ENCODE results near the gene AGBL4. TPM values are rescaled to one million over a fixed set of nuclear protein-coding genes. Genes with fewer than 3 reads are reported as not detected.

The AGBL4 gene
- total RNA-seq, 6 experiments from 2014 or later: 0.06 to 1.8 (median 0.93) TPM

- H3K27me3 ChIP-seq: no peaks in the 10 kb centered on the region
- no peaks in the 10 kb centered on the region for H3K4me1 ChIP-seq
- H3K9me3 ChIP-seq: no peaks in the 10 kb centered on the region
- TF ChIP-seq POLR2A (IDR thresholded peaks at IDR 0.05): no peak
- TF ChIP-seq CTCF (IDR thresholded peaks at IDR 0.05): no peak
- H3K36me3 ChIP-seq: no peaks in the 10 kb centered on the region
- H3K4me3 ChIP-seq: no peak overlapping the region
- no peak for ATAC-seq
- intact Hi-C loops (cut with DNase I): no loop called here
- no peak for DNase-seq
- H3K27ac ChIP-seq: no peak overlapping the region
These were observed 397.3 kb downstream of the AGBL4 start for GRCh38 chr1:49626472-49626871.

- H3K4me1 ChIP-seq: no peaks in the 10 kb centered on the region
- 61% methylated on average over 3 of the region's 3 CpGs for WGBS (ENCODE audit: insufficient coverage, low coverage, low lambda C conversion rate, missing lambda C conversion rate)
- H3K4me3 ChIP-seq: no peak overlapping the region
- no peaks in the 10 kb centered on the region for H3K9me3 ChIP-seq
- no peaks in the 10 kb centered on the region for H3K36me3 ChIP-seq
- no peak for DNase-seq
- H3K27me3 ChIP-seq: no peaks in the 10 kb centered on the region
- intact Hi-C loops (cut with DNase I): no loop called here
- no peak for ATAC-seq
- no peak for TF ChIP-seq POLR2A (IDR thresholded peaks at IDR 0.05)
- H3K27ac ChIP-seq: no peak overlapping the region
These were observed 400.9 kb downstream of the AGBL4 start for GRCh38 chr1:49622877-49623276.

- no peak overlapping the region for H3K4me3 ChIP-seq
- H3K27me3 ChIP-seq: no peaks in the 10 kb centered on the region
- H3K4me1 ChIP-seq: no peaks in the 10 kb centered on the region
- no peaks in the 10 kb centered on the region for H3K36me3 ChIP-seq
- no peak overlapping the region for H3K27ac ChIP-seq
- ATAC-seq: no peak
- H3K9me3 ChIP-seq: no peaks in the 10 kb centered on the region
- intact Hi-C loops (cut with DNase I): no loop called here
- DNase-seq: no peak
- WGBS (ENCODE audit: insufficient coverage, low coverage, low lambda C conversion rate, missing lambda C conversion rate): 49% methylated on average over 5 of the region's 5 CpGs
- no peak for TF ChIP-seq CTCF (IDR thresholded peaks at IDR 0.05)
- TF ChIP-seq POLR2A (IDR thresholded peaks at IDR 0.05): no peak
These were observed 417.7 kb downstream of the AGBL4 start for GRCh38 chr1:49606082-49606481.

- no peak overlapping the region for H3K27ac ChIP-seq
- no peaks in the 10 kb centered on the region for H3K4me1 ChIP-seq
- H3K4me3 ChIP-seq: no peak overlapping the region
- intact Hi-C loops (cut with DNase I): no loop called here
- no peak for TF ChIP-seq CTCF (IDR thresholded peaks at IDR 0.05)
- no peak for TF ChIP-seq POLR2A (IDR thresholded peaks at IDR 0.05)
- no peak for DNase-seq
- no peaks in the 10 kb centered on the region for H3K36me3 ChIP-seq
- H3K9me3 ChIP-seq: no peaks in the 10 kb centered on the region
- no peaks in the 10 kb centered on the region for H3K27me3 ChIP-seq
- no peak for ATAC-seq
These were observed 426.3 kb downstream of the AGBL4 start for GRCh38 chr1:49597436-49597835.

- no peak for ATAC-seq
- TF ChIP-seq POLR2A (IDR thresholded peaks at IDR 0.05) (no peak), CTCF (IDR thresholded peaks at IDR 0.05) (no peak)
- Histone ChIP-seq H3K9me3 (peaks cover 0 to 9% (median 0%) of the 10 kb centered on the region in 4 donors), H3K4me3 (no peak overlapping the region), H3K4me1 (no peaks in the 10 kb centered on the region), H3K27ac (no peak overlapping the region), H3K36me3 (peaks cover 0 to 2% (median 0%) of the 10 kb centered on the region in 4 donors), H3K27me3 (no peaks in the 10 kb centered on the region)
- 80% methylated on average over 1 of the region's 3 CpGs for WGBS (ENCODE audit: insufficient coverage, low coverage, low lambda C conversion rate, missing lambda C conversion rate)
- intact Hi-C loops (cut with DNase I): no loop called here
- DNase-seq: no peak
These were observed 447.3 kb downstream of the AGBL4 start for GRCh38 chr1:49576327-49576901.
